Stimulated activated naive B cell treated with anti-CD40 and anti-IgM and Interleukin-4, amounts not matched to agents 10 μg/mL and 1 μg/mL and 100 μg/mL, for 72 hours (primary cell): ENCODE data around the gene ARHGDIA.

Experiments
- ATAC-seq, 2 donors: fragments of 150-1000 bp; cut with Tn5 transposase; replicated peaks; 2 replicates each; pipeline ENCODE4 v1.10.0; 2021; ENCODE audit warnings: moderate library complexity in 1 of 2
- DNase-seq: peaks from one replicate; pipeline ENCODE4 v3.0.0; 2021
- H3K27ac Mint-ChIP-seq: one replicate; pipeline ENCODE4 v1.8.0; 2022; ENCODE audit warnings: mild to moderate bottlenecking, mixed read lengths
- H3K27me3 Mint-ChIP-seq, 2 donors: one replicate each; pipeline ENCODE4 v1.8.0; 2022; ENCODE audit warnings: mixed read lengths in 2 of 2
- H3K36me3 Mint-ChIP-seq, 2 donors: one replicate each; pipeline ENCODE4 v1.8.0; 2022; ENCODE audit warnings: mixed read lengths in 2 of 2, mild to moderate bottlenecking in 1 of 2
- H3K4me1 Mint-ChIP-seq, 2 donors: one replicate each; pipeline ENCODE4 v1.8.0; 2022; ENCODE audit warnings: mixed read lengths in 2 of 2, mild to moderate bottlenecking in 1 of 2
- H3K4me3 Mint-ChIP-seq, 2 donors: one replicate each; pipeline ENCODE4 v1.8.0; 2022; ENCODE audit warnings: mild to moderate bottlenecking in 2 of 2, mixed read lengths in 2 of 2, moderate library complexity in 1 of 2
- H3K9me3 Mint-ChIP-seq, 2 donors: one replicate each; pipeline ENCODE4 v1.8.0; 2022; ENCODE audit warnings: mixed read lengths in 2 of 2, mild to moderate bottlenecking in 1 of 2

ARHGDIA gene

DNA sequence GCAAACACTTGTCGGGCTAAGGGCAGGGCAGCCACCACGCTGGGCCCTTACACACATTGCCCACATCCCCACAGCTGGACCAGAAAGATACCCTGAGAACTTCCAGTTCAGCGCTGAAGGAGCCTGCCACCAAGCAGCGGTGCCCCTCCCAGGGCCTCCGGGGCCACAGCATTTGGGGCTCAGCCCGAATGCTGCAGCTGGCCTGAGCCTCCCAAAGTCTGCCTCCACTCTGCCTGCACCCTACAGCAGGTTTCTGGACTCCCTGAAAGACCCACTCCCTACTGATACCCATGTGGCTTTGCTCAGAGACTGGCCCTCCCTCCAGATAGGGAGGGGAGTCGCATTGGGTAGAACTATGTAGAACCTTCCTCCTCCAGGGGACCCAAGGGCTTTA is 39.6 kb downstream of the ARHGDIA start:
- H3K4me1 Mint-ChIP-seq = peaks cover 24 to 40% of the 10 kb centered on the region in 2 donors
- H3K9me3 Mint-ChIP-seq = no peaks in the 10 kb centered on the region
- no peaks in the 10 kb centered on the region for H3K27me3 Mint-ChIP-seq
- DNase-seq = no peak
- peak overlapping the region; percentile 87 to 96 for H3K4me3 Mint-ChIP-seq
- peaks cover 8 to 9% of the 10 kb centered on the region in 2 donors for H3K36me3 Mint-ChIP-seq
- ATAC-seq = no peak
- peak overlapping the region; percentile 96 for H3K27ac Mint-ChIP-seq

DNA sequence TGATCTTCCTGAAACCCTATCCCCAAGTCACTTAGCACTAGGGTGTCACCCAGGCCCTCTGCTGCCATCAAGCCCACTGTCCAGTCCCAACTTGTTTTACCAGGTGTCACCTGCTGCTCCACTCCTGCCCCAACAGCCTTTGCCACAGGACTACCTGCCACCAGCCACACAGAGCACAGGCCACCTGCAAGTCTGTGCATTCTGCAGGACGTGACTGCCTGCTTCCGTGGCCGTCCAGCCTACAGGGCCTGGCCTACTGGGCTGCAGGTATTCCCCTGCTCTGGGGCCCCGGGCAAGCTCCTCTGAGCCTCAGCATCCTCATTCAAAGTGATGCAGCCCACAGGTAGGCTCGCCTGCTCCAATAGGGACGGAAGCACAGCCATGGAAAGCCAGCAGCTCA is 41.3 kb downstream of the ARHGDIA start:
- ATAC-seq (no peak), DNase-seq (no peak)
- no peaks in the 10 kb centered on the region for H3K9me3 Mint-ChIP-seq
- peaks cover 4 to 10% of the 10 kb centered on the region in 2 donors for H3K36me3 Mint-ChIP-seq
- peaks cover 25 to 40% of the 10 kb centered on the region in 2 donors for H3K4me1 Mint-ChIP-seq
- H3K4me3 Mint-ChIP-seq = no peak overlapping the region
- H3K27ac Mint-ChIP-seq = no peak overlapping the region
- H3K27me3 Mint-ChIP-seq = no peaks in the 10 kb centered on the region

DNA sequence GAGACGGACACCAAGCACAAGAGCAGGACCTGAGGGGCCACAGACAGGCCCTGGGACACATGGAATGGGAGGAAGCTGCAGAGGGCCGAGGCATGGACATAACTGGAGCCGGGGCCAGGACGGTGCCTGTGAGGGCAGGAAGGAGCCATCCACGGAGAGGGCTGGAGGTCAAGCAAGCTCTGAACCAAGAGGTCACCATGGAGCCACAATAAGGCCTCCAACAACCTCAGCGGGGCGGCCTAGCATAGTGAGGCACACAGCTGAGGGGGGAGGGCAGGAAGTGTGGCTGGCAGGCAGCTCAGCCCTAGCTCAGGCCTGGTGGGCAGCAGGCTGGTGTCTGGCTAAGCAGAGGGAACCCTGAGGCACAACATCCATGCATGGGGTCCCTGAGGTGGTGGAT is 42.5 kb downstream of the ARHGDIA start:
- no peak overlapping the region for H3K4me3 Mint-ChIP-seq
- DNase-seq = no peak
- ATAC-seq = no peak
- no peak overlapping the region for H3K27ac Mint-ChIP-seq
- peaks cover 7 to 13% of the 10 kb centered on the region in 2 donors for H3K36me3 Mint-ChIP-seq
- no peaks in the 10 kb centered on the region for H3K9me3 Mint-ChIP-seq
- H3K27me3 Mint-ChIP-seq = no peaks in the 10 kb centered on the region
- H3K4me1 Mint-ChIP-seq = peaks cover 24 to 36% of the 10 kb centered on the region in 2 donors

DNA sequence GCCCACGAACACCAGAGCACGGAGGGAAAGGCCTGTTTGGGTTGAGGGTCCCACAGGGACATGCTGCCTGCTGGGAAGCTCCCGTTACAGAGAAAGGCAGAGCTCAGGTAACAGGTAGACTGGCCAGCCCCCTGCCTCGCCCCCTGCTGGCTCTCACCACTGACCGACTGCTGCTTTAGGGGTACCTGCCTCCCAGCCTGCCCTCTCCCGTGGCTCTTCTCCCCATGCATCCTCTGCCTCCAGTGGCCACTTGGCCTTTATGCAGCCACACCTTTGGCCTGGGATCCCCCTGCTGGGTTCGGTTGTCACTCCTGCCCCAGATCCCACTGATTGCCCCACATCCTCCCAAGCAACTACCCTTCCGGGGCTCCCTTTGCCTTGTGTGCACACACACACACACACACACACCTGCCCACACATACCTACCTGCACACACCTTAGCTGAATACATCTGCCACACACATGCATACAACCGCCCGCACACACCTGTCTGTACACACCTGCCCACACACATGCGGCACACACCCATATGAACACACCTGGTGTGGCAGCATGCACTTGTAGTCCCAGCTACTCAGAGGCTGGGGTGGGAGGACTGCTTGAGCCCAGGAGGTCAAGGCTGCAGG is 45.2 kb downstream of the ARHGDIA start:
- Mint-ChIP-seq H3K36me3 (peaks cover 12 to 20% of the 10 kb centered on the region in 2 donors), H3K4me3 (no peak overlapping the region), H3K27ac (no peak overlapping the region), H3K4me1 (peaks cover 15 to 25% of the 10 kb centered on the region in 2 donors), H3K9me3 (no peaks in the 10 kb centered on the region), H3K27me3 (no peaks in the 10 kb centered on the region)
- no peak for ATAC-seq
- no peak for DNase-seq

DNA sequence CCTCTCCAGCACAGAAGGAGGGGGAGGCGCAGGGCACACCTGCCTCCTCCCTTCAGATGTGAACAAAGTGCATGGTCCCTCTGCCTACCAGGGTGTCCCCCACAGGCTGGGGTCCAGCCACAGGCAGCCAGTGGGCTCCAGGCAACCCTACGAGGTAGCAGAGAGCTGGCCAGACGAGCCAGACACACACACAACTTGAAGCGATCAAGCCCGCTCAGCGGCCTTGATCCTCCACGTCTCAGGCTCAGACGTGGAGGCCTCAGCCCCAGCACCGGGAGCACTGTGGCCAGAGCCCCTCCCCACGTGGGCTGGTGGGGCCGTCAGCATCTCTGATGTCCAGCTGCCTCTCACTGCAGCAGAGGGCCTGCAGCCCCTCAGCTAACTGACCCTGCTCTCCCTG is 46.5 kb downstream of the ARHGDIA start:
- Mint-ChIP-seq H3K4me1 (peaks cover 12 to 15% of the 10 kb centered on the region in 2 donors), H3K4me3 (no peak overlapping the region), H3K36me3 (peaks cover 12 to 16% of the 10 kb centered on the region in 2 donors), H3K9me3 (no peaks in the 10 kb centered on the region), H3K27me3 (no peaks in the 10 kb centered on the region), H3K27ac (no peak overlapping the region)
- DNase-seq (no peak), ATAC-seq (no peak)

DNA sequence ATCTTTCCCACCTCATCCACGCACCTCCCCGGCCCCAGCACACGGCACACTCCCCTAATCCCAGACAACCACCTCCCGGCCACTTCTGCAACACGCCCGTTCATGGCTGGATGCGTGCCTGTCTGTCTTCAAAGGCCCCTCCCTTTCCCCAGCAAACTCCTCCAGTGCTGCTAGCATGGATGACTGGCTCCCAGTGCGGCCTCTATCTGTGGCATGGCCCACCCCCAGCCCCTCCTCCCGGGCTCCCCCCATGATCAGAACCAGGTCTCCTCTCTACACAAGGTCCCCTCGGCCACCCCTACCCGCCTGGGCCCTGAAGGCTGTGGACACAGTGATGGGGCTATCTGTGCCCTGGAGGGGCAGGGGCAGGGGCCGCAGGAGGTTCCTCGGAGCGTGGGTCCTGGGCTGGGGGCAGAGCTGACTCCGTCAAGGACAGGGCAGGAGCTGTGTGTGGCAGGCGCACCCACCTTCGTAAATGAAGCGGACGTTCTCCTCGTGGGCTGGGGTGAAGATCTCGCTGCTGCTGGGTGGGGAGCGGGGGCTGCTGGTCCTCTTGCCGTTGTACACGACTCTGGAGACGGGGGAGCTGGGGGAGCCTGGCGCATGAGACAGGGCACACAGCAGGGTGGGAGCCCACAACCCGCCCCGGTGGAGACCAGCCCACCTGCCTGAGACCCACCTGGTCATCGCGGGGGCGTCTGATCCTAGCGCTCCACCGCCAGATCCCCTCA is 47.2 kb downstream of the ARHGDIA start:
- H3K9me3 Mint-ChIP-seq = no peaks in the 10 kb centered on the region
- no peaks in the 10 kb centered on the region for H3K27me3 Mint-ChIP-seq
- H3K4me1 Mint-ChIP-seq = peaks cover 11 to 12% of the 10 kb centered on the region in 2 donors
- no peak overlapping the region for H3K4me3 Mint-ChIP-seq
- DNase-seq (no peak), ATAC-seq (no peak)
- H3K27ac Mint-ChIP-seq = no peak overlapping the region
- H3K36me3 Mint-ChIP-seq = peaks cover 12 to 15% of the 10 kb centered on the region in 2 donors

DNA sequence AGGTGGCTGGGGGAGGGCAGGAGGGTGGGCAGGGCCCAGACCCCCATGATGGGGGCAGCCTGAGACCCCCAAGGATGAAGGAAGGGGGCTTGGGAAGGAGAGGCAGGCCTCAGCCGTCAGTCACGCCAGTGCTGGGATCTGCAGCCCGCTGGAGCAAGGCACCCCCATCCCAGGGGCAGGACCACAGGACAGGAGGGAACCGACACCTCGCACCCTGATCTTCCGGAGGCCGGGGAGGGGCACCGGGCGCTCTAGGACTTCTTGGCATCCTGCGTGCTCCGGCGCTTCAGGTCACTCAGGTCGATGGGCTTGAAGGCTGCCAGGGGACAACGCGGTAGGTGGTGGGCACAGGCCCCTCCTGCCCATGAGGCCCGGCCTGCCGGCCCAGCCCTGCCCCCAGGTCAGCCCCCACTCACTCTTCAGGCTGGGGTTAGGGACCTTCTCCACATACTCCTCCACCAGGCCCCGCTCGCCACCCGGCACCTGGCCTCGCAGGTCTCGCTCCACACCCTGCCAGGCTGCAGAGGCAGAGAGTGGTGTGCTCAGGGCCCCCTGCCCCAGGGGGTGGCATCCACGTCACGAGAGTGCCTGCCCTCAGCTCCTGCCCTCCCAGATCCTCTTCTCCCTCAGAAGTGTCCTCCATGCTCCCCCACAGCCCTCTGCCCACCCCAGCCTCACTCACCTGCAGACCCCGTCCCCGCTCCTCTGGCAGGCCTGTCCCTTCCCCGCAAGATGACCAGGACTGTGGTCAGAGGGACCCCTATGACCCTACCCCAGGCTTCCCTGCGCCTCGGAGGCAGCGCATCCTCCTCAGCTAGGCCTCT is 47.9 kb downstream of the ARHGDIA start:
- no peak for DNase-seq
- Mint-ChIP-seq H3K4me1 (peaks cover 6 to 7% of the 10 kb centered on the region in 2 donors), H3K27me3 (no peaks in the 10 kb centered on the region), H3K27ac (no peak overlapping the region), H3K4me3 (no peak overlapping the region), H3K9me3 (no peaks in the 10 kb centered on the region), H3K36me3 (peaks cover 12 to 15% of the 10 kb centered on the region in 2 donors)
- no peak for ATAC-seq

DNA sequence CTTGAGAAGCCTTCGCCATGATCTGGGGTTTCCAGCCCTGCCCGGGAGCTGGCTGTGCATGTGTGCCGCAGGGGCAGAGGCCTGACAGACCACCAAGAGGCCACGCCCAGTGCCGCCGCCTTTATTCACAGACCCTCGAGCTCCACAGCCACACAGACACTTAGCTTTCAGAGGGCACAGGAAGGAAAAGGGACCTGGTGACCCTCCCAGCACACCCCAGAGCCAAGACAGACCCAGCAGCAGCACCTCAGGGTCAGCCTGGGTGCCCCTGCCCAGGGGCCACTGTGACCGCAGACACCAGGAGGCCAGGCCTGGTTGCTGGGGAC is 48.9 kb downstream of the ARHGDIA start:
- no peaks in the 10 kb centered on the region for H3K27me3 Mint-ChIP-seq
- peaks cover 5 to 7% of the 10 kb centered on the region in 2 donors for H3K4me1 Mint-ChIP-seq
- H3K9me3 Mint-ChIP-seq = no peaks in the 10 kb centered on the region
- DNase-seq (no peak), ATAC-seq (no peak)
- H3K4me3 Mint-ChIP-seq = no peak overlapping the region
- no peak overlapping the region for H3K27ac Mint-ChIP-seq
- peaks cover 12 to 15% of the 10 kb centered on the region in 2 donors for H3K36me3 Mint-ChIP-seq

DNA sequence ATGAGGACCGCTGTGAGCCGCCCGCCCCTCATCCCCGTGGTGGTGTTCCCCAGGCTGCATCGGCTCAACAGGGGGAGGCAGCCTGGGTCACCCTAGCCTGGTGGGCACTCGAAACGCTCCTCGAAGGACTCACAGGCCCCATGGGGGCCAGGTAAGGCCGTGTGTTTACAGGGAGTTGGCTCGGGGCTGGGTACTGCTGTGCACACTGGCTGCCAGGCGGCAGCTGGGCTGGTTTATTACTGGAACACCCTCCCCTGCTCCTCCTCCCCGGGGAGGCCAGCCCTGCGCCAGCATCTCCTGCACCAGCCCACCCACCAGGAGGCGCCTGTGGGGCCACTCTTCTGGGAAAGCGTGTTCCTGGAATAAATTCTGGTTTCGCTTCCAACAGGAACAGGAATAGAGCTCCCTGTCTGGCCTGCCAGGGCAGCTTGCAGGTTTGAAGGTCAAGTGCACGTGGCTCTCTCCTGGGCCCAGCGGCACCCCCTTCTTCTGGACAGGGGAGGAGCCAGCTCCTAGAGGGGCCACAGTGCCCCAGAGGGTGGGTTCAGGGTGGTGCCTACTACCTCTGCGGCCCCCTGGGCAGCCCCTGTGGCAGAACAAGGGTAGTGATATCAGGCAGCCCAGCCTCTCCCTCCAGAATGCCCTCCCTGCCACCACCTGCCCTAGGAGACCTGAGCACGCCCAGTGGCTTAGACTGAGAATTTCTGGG is 49.4 kb downstream of the ARHGDIA start:
- Mint-ChIP-seq H3K4me3 (no peak overlapping the region), H3K9me3 (no peaks in the 10 kb centered on the region), H3K36me3 (peaks cover 12 to 15% of the 10 kb centered on the region in 2 donors), H3K27ac (no peak overlapping the region), H3K4me1 (peaks cover 5 to 8% of the 10 kb centered on the region in 2 donors), H3K27me3 (peaks cover 3% of the 10 kb centered on the region in 2 donors)
- ATAC-seq = peak in 1 of 2 donors; percentile 23
- no peak for DNase-seq

DNA sequence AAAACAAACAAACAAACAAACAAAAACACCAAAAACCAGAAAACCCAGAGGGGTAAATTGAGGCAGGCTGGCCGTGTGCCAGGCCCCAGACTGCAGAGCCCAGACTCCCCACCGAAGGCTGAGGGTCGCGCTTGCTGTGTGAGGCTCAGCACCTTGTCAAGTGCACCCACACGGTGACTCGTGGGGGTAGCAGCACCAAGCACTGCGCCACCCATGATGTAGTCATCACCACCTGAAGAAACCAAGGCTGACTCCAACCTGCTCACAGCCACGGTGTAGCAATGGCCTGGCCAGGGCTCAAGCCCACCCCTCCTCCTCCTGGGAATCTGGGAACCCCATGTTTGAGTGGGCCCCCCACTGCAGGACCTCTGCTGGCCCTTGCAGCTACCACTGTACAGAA is 50.0 kb downstream of the ARHGDIA start:
- H3K4me3 Mint-ChIP-seq = no peak overlapping the region
- H3K4me1 Mint-ChIP-seq = peaks cover 5 to 7% of the 10 kb centered on the region in 2 donors
- H3K27me3 Mint-ChIP-seq = peaks cover 4 to 9% of the 10 kb centered on the region in 2 donors
- H3K27ac Mint-ChIP-seq = no peak overlapping the region
- peaks cover 12 to 14% of the 10 kb centered on the region in 2 donors for H3K36me3 Mint-ChIP-seq
- DNase-seq = no peak
- ATAC-seq = no peak
- H3K9me3 Mint-ChIP-seq = no peaks in the 10 kb centered on the region

DNA sequence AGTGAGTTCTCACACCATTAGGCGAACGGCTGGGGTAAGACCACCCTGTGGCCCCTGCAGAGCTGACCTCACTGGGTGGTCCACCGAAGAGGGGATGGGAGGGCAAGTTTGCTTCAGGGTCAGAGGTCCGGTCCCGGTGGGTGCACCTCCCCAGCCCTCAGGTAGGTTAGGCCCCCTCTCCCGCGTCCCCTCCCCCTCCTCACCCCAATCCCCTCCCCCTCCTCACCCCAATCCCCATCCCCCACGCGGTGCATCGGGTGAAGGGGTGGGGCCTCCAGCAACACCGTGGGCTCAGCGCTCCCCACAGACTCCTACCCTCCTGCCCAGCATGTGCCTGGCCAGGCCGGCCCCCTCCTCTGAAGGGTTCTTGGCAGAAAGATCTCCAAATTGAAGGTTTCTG is 51.4 kb downstream of the ARHGDIA start:
- H3K27me3 Mint-ChIP-seq = peaks cover 4 to 12% of the 10 kb centered on the region in 2 donors
- H3K4me1 Mint-ChIP-seq = peaks cover 5% of the 10 kb centered on the region in 2 donors
- H3K36me3 Mint-ChIP-seq = peaks cover 10 to 12% of the 10 kb centered on the region in 2 donors
- ATAC-seq (no peak), DNase-seq (no peak)
- H3K27ac Mint-ChIP-seq = no peak overlapping the region
- H3K4me3 Mint-ChIP-seq = no peak overlapping the region
- H3K9me3 Mint-ChIP-seq = no peaks in the 10 kb centered on the region

DNA sequence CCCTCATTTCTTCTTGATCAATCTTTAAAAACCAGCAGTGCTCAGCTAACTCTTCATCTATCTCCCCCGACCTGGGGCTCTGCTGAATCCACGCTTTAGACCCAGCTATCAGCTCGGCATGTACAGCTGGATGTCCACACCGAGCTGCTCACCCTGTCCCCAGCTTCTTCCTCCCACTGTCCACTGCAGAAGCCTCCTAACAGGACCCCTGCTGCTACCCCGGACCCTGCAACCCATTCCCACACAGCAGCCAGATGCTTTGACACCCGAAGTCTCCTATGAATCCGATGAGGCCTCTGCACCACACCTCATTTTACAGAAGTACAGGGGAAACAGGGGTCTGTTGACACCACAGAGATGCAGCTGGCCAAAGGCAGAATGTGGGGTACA is 53.4 kb downstream of the ARHGDIA start:
- no peak for DNase-seq
- H3K9me3 Mint-ChIP-seq = no peaks in the 10 kb centered on the region
- no peak overlapping the region for H3K27ac Mint-ChIP-seq
- H3K4me3 Mint-ChIP-seq = no peak overlapping the region
- H3K4me1 Mint-ChIP-seq = peaks cover 3 to 5% of the 10 kb centered on the region in 2 donors
- ATAC-seq = no peak
- peaks cover 4 to 5% of the 10 kb centered on the region in 2 donors for H3K36me3 Mint-ChIP-seq
- H3K27me3 Mint-ChIP-seq = peaks cover 4 to 12% of the 10 kb centered on the region in 2 donors
